ENCODE measurements around the gene PCDH7.

DNA sequence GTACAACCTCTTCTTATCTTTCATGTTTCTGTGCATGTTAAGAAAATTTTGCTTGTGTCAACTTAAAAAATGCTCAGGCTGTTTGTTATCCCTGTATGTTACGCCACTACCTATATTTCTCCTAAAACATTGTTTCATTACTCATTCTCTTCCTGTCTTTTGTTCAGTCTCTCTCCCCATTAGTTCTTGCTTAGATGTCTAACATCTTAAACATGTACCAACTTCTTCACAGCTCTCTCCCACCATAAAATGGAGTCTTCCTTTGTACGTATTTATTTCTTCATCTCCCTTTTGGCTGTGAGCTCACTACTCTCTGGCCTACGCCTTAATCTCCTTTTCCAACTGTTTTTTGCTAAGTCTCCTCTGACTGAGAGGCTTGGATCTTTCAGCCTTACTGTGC lies 36.4 kb downstream of the PCDH7 start:
- TF ChIP-seq, protein P1, sequence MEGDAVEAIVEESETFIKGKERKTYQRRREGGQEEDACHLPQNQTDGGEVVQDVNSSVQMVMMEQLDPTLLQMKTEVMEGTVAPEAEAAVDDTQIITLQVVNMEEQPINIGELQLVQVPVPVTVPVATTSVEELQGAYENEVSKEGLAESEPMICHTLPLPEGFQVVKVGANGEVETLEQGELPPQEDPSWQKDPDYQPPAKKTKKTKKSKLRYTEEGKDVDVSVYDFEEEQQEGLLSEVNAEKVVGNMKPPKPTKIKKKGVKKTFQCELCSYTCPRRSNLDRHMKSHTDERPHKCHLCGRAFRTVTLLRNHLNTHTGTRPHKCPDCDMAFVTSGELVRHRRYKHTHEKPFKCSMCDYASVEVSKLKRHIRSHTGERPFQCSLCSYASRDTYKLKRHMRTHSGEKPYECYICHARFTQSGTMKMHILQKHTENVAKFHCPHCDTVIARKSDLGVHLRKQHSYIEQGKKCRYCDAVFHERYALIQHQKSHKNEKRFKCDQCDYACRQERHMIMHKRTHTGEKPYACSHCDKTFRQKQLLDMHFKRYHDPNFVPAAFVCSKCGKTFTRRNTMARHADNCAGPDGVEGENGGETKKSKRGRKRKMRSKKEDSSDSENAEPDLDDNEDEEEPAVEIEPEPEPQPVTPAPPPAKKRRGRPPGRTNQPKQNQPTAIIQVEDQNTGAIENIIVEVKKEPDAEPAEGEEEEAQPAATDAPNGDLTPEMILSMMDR (conservative IDR thresholded peaks at IDR 0.05; ENCODE audit: low read length): no peak
- no peak for TF ChIP-seq EZH2phosphoT487 (IDR thresholded peaks at IDR 0.05; ENCODE audit: borderline replicate concordance, low read depth, low read length)

All from OCI-LY7 (cell line).